HTERT RPE-1 (cell line): ENCODE measurements around the gene NHS.

Experiments
- in situ Hi-C: fragments of 300-500 bp; cut with MboI; formaldehyde crosslinking; loops from 4 replicates; pipeline ENCODE4 v1.14.3; 2020; ENCODE audit warnings: low sequenced_read_pairs

Gene NHS

GRCh38 chrX:17768997-17769396, 394.0 kb downstream of the NHS start:
- in situ Hi-C loops: no loop called here

- in situ Hi-C loops: no loop called here
These were observed 394.8 kb downstream of the NHS start for GRCh38 chrX:17769701-17770269.

- in situ Hi-C loops: no loop called here
These were observed 398.3 kb downstream of the NHS start for GRCh38 chrX:17773221-17773876.

GRCh38 chrX:17774053-17774452, 399.1 kb downstream of the NHS start:
- in situ Hi-C loops: no loop called here

GRCh38 chrX:17778997-17779396, 404.0 kb downstream of the NHS start:
- in situ Hi-C loops: no loop called here

- in situ Hi-C loops: no loop called here
These were observed 404.4 kb downstream of the NHS start for GRCh38 chrX:17779434-17779833.
